OCI-LY7 (cell line): Measurements from ENCODE around the gene MAP1A.

Experiments
- CTCF ChIP-seq: fragments of 200-600 bp; sonication (generic); conservative IDR thresholded peaks from 2 replicates; pipeline ENCODE4 v1.5.1; 2014; ENCODE audit warnings: mild to moderate bottlenecking, antibody characterized with exemption, low read length, moderate library complexity, mixed read lengths
- EZH2phosphoT487 ChIP-seq: fragments of 200-600 bp; sonication (generic); IDR thresholded peaks from 2 replicates; pipeline ENCODE4 v1.6.1; 2018; ENCODE audit warnings: low read depth, borderline replicate concordance, mild to moderate bottlenecking, mixed run types, antibody characterized with exemption, low read length, moderate library complexity, mixed read lengths

GRCh38 chr15:43492673-43493601 is 24.5 kb upstream of the MAP1A start, which contains the start of gene TP53BP1:
- TF ChIP-seq CTCF (no peak; the same call in 1 of the 2 replicates), EZH2phosphoT487 (no peak)
